ENCODE data around the gene HSD17B13. TPM values are rescaled to one million over a fixed set of nuclear protein-coding genes. Genes with fewer than 3 reads are reported as not detected.

Gene HSD17B13
- total RNA-seq, 4 donors from 2014 or later = 0.14 to 2.4 (median 0.26) TPM; not detected in 1

DNA sequence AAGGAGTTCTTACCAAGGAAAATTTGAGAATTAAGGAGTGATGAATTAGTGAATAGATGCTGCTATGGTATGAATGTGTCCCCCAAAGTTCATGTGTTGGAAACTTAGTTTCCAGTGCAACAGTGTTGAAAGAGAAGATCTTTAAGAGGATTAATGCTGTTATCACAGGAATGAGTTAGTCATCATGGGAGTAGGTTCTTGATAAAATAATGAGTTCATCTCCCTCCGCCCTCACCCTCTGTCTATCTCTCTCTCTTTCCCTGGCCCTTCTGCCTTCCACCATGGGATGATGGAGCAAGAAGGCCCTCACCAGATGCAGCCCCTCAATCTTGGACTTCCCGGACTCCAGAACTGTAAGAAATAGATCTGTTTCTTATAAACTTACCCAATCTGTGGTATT lies 64.0 kb downstream of the HSD17B13 start:
- no peaks in the 10 kb centered on the region for H3K4me1 ChIP-seq
- no peak overlapping the region for H3K4me3 ChIP-seq
- no peaks in the 10 kb centered on the region for H3K36me3 ChIP-seq
- H3K9me3 ChIP-seq = no peaks in the 10 kb centered on the region
- H3K27ac ChIP-seq = no peak overlapping the region
- H3K27me3 ChIP-seq = no peaks in the 10 kb centered on the region
- TF ChIP-seq POLR2A (IDR thresholded peaks at IDR 0.05) = no peak
- TF ChIP-seq, protein P1, sequence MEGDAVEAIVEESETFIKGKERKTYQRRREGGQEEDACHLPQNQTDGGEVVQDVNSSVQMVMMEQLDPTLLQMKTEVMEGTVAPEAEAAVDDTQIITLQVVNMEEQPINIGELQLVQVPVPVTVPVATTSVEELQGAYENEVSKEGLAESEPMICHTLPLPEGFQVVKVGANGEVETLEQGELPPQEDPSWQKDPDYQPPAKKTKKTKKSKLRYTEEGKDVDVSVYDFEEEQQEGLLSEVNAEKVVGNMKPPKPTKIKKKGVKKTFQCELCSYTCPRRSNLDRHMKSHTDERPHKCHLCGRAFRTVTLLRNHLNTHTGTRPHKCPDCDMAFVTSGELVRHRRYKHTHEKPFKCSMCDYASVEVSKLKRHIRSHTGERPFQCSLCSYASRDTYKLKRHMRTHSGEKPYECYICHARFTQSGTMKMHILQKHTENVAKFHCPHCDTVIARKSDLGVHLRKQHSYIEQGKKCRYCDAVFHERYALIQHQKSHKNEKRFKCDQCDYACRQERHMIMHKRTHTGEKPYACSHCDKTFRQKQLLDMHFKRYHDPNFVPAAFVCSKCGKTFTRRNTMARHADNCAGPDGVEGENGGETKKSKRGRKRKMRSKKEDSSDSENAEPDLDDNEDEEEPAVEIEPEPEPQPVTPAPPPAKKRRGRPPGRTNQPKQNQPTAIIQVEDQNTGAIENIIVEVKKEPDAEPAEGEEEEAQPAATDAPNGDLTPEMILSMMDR (IDR thresholded peaks at IDR 0.05) = no peak
- DNase-seq = no peak
- intact Hi-C loops (cut with DNase I; ENCODE audit: low total_unique reads) = no loop called here

DNA sequence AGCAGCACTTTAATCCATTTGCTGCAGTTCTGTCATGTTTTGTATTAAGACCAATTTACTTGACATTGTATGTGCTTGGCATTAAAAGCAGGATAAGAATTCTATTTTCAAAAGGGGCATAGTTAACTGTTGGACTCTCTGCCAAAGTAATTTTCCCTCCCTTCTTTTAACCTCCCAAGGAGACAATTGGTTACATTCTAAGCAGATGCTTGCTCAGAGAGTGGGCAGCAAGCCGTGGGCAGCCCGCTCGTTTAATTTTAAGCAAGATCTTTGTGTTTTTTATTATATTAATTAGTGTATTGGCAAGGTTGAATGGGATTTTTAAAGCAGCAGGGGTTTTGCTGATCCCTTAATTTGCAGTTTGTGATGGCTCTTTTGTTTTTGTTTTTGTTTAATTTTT lies 65.2 kb downstream of the HSD17B13 start:
- Histone ChIP-seq H3K27me3 (no peaks in the 10 kb centered on the region), H3K4me1 (no peaks in the 10 kb centered on the region), H3K4me3 (no peak overlapping the region), H3K36me3 (no peaks in the 10 kb centered on the region), H3K9me3 (no peaks in the 10 kb centered on the region), H3K27ac (peak overlapping the region in 1 of 2 donors; percentile 1)
- no peak for DNase-seq
- intact Hi-C loops (cut with DNase I; ENCODE audit: low total_unique reads) = no loop called here
- TF ChIP-seq, protein P1 (IDR thresholded peaks at IDR 0.05) = no peak
- TF ChIP-seq POLR2A (IDR thresholded peaks at IDR 0.05) = no peak

DNA sequence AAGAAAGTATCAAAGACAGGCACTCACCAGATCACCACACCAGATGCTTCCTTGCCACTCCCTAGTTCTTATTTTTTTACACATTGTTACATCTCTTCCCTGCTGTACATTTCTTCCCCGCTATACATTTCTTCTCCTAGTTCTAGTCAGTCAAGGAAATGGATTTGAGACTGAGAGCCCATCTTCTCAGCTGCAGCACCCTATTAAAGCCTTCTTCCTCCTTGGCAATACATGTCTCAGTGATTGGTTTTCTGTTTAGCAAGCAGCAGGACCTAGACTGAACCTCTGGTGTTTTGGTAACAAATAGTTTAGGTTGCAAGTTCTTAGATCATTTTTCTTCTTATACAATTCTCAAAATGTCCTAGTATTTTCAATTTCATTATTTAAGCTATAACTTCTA lies 66.9 kb downstream of the HSD17B13 start:
- no peak for DNase-seq
- H3K36me3 ChIP-seq = no peaks in the 10 kb centered on the region
- H3K27ac ChIP-seq = no peak overlapping the region
- no peak overlapping the region for H3K4me3 ChIP-seq
- intact Hi-C loops (cut with DNase I; ENCODE audit: low total_unique reads) = no loop called here
- no peaks in the 10 kb centered on the region for H3K27me3 ChIP-seq
- TF ChIP-seq, protein P1 (IDR thresholded peaks at IDR 0.05) = no peak
- TF ChIP-seq POLR2A (IDR thresholded peaks at IDR 0.05) = no peak
- H3K9me3 ChIP-seq = no peaks in the 10 kb centered on the region
- H3K4me1 ChIP-seq = no peaks in the 10 kb centered on the region

Small RNA genes lying within 50 kb of the gene (microRNA-seq; reads per million reads assigned to microRNA genes)
- gene MIR5705 (ENCODE audit: borderline microRNAs expressed, borderline replicate concordance) = not detected

Small RNA genes lying within 50 kb of the gene (small RNA-seq; reads per million reads assigned to genes)
- not detected for gene MIR5705

Other genes starting within 250 kb of the HSD17B13 start
- gene KLHL8, start 102.3 kb downstream of the HSD17B13 start, total RNA-seq = 10 to 100 TPM in 3 of 4 donors, 1 to 10 TPM in 1; 10.0 to 31.8 (median 24.5) TPM
- 100 to 1,000 TPM in 2 of 4 donors, 10 to 100 TPM in 2; 62.0 to 142 (median 105) TPM for gene HSD17B11, start 68.3 kb upstream of the HSD17B13 start, total RNA-seq
- gene NUDT9, start 99.7 kb upstream of the HSD17B13 start, total RNA-seq = 10 to 100 TPM; 23.1 to 40.9 (median 39.0) TPM
- gene SPARCL1, start 206.5 kb upstream of the HSD17B13 start, total RNA-seq = 1,000 to 10,000 TPM; 1,025 to 1,777 (median 1,327) TPM

All from uterus (tissue), 4 donors.